ENCODE results near the gene RASSF5.

RASSF5 gene

DNA sequence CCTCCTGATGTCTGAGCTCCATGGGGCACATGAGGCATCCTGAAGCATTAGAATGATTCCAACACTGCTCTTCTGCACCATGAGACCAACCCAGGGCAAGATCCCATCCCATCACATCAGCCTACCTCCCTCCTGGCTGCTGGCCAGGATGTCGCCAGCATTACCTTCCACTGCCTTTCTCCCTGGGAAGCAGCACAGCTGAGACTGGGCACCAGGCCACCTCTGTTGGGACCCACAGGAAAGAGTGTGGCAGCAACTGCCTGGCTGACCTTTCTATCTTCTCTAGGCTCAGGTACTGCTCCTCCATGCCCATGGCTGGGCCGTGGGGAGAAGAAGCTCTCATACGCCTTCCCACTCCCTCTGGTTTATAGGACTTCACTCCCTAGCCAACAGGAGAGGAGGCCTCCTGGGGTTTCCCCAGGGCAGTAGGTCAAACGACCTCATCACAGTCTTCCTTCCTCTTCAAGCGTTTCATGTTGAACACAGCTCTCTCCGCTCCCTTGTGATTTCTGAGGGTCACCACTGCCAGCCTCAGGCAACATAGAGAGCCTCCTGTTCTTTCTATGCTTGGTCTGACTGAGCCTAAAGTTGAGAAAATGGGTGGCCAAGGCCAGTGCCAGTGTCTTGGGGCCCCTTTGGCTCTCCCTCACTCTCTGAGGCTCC, 11.1 kb upstream of the RASSF5 start:
- no peak for DNase-seq (ENCODE audit: low read depth in 2 of 2, low spot score in 1 of 2)

DNA sequence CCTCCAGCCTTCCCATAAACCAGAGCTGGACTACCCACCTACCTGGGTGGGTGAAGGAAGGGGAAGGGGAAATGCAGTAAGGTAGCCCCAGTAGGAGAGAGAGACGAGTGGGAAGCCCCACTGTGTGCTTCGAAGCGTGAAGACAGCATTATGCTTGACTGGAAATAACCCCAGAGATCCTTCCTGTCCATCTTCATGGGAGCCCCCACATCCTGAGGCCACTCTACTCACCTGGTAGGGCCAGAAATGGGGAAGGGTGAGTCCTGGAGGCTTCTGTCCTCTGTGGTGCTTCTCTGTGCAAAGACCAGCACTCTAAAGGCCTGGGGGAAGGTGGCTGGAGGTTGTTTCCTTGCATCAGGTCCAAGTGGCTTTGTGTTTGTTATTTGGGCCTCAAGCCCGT, 10.0 kb upstream of the RASSF5 start:
- no peak for DNase-seq (ENCODE audit: low read depth in 2 of 2, low spot score in 1 of 2)

DNA sequence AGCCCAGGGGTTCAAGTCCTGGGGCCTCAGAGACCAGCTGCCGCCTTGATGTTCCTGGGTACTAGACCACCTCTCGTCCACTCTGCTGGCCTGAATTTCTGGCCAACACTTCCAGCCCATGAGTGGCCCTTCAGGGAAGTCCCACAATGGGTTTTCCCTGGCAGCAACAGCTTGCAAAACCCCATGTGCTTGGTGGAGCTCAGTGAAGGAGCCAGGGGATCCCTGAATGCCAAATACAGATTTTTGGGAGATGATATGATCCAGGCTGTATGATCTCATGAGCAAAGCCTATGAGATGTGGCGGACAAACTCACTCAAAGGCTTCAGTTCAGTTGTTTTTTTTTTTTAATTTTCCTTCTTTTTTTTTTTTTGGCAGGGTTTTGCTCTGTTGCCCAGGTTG, 9.6 kb upstream of the RASSF5 start:
- DNase-seq (ENCODE audit: low read depth in 2 of 2, low spot score in 1 of 2): no peak

DNA sequence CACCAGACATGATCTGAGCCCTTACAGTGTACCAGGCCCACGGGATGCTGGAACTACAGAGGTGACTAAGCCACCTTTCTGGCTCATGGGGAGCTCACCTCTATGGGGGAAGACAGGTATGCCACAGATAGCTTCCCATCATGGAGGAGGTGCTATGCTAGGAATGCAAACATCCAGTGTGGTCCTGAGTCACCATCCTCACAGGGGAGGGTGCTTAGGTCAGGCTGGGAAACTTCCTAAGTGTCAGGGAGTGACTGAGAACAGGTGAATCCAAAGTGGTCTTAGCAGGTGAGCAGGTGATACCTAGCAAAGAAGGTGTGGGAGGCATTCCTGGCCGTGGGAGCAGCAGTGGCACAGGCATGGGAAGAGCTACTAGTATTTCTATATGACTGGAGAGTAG, 8.6 kb upstream of the RASSF5 start:
- no peak for DNase-seq (ENCODE audit: low read depth in 2 of 2, low spot score in 1 of 2)

DNA sequence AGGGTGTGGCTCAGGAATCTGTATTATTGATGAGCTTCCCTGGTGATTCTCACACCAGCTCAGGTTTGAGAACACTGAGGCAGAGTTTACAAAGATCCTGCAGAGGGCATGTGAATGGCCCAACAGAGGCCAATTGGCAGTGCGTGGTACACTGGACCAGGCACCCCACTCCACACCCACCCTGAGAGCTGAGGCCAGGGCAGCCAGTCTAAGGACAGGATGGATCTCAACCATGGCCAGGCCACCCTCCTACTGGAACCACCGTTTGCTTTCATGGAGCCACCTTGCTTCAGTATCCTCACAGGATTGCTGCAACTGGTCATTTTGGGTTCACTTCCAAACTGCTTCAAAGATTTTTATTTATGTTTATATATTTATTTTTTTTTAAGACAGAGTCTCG, 7.3 kb upstream of the RASSF5 start:
- DNase-seq (ENCODE audit: low read depth in 2 of 2, low spot score in 1 of 2): no peak

DNA sequence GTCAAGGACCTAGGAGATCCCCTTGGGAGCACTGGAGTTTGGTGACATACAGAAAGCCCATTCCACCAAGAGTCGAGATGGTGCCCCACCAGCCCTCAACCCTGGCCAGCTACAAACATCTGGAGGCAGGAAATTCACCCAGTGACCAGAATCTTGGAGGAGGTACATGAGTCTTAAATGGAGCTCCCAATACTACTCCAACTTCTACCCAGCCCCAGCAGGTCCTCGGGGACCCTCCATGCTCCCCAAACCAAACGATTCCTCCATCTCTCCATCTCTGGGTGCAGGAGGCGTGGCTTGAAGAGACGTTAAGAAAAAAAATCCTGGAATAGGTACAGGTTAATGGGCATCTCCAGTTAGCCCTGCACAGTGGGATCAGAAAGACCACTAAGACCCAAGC, 5.5 kb upstream of the RASSF5 start:
- no peak for DNase-seq (ENCODE audit: low read depth in 2 of 2, low spot score in 1 of 2)

DNA sequence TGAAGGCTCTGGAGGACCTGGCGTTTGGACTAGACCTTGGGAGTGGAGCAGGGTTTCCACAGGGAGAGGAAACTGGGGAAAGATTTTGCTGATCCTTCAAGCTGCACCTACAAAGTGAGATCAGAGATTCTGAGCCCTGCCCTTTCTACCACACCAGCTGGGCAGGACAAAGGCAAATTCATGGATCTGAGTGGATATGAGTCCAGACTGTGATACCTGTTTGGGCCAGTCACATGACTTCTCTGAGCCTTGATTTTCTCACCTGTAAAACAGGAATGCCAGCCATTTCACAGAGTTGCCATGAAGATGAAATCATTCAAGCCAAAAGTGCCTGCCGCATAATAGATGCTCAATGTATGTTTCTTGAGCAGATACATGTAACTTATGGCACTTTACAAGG, 4.9 kb upstream of the RASSF5 start:
- no peak for DNase-seq (ENCODE audit: low read depth in 2 of 2, low spot score in 1 of 2)

DNA sequence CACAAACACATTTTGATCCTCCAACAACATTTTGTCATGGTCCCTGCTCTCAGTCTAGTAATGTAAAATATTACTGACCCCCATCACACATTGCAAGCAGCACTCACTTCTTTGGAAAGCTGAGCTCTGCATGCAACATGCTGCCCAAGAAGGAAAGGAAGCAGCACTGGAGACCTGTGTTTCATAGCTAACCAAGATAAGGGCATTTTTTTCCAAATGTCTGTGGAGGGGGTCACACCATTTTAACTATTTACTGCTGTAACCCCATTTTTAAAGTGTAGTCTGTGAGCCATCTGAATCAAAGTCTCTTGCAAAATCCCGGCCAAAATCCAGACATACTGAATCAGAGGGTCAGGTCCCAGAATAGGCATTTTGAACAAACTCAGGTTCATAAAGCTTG, 4.5 kb upstream of the RASSF5 start:
- DNase-seq (ENCODE audit: low read depth in 2 of 2, low spot score in 1 of 2): no peak

DNA sequence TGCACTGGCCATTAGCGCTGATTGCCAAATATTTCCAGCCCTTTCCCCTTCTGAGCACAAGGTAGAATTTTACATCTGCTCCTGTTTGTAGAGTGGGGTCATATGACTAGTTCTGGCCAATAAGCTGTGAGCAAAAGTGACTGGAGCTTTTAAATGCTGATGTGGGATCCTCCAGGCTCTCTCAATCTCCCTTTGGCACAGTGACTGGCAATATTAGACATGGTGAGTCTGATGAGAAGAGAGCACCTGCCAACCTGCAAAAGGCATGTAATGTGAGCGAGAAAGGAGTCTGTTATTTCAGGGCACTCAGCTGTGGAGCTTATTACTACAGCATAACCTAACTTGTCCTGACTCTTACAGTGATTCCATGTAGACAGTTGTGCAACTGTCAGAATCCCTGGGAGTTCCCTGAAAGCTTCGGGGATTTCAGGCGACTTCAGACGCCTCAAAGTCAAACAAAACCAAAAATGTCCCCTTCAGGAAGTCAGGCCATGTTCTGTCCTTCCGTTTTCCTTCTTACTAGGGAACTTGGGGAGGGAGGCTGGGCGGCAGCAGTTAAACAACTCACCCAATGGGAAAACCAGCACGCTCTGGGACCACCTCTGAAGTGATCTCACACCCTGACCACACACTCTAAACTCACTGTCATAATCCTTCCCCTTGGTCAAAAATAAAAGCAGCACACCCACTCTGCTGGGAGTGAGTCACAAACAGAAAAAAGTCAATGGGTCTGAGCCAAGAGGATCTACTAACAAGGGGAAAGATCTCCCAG, 3.6 kb upstream of the RASSF5 start:
- DNase-seq (ENCODE audit: low read depth in 2 of 2, low spot score in 1 of 2): no peak

DNA sequence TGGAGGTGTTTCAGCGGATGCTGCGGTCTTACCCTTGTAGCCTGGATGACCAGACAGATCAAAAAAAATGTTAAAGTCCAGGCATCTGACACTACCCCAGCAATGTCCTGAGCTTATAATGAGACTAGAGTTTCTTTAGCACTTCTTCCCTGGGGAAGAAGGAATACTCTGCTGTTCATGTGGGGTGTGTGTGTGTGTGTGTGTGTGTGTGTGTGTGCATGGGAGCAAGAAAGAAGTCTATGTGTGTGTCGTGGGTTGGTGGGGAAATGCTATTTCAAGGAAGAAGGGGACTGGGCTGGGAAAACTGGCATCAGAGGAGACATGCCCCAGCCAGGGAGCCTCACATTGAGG, 3.0 kb upstream of the RASSF5 start:
- DNase-seq (ENCODE audit: low read depth in 2 of 2, low spot score in 1 of 2): no peak

DNA sequence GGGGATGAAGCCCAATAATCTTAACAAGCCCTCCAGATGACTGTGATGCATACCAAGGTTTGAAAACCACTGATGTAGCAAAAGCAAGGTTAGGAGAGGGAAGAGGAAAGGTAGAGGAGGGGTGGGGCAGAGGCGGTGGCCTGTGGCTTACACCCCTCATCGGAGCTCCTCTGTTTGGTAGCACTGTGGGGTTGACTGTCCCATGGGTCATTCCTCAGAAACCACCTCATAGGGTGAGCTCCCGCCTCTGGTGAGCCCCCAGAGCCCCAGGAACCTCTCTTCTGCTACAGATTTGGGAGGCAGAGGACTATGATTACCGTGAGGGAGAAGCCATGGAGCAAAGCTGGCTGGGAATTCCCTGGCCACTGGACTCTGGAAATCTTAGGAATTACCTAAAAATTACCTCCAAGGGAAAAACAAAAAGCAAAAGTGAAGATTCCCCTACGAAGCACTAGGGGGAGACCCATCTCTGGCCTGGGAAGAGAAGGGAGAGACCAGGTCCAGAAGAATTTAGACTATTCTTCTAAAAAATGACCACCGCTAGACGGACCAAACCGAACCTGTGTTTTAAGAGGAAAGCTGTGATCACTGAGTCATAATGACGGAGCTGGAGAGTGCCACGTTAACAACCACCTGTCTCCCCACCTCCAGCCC, 1.5 kb upstream of the RASSF5 start:
- no peak for DNase-seq (ENCODE audit: low read depth in 2 of 2, low spot score in 1 of 2)

DNA sequence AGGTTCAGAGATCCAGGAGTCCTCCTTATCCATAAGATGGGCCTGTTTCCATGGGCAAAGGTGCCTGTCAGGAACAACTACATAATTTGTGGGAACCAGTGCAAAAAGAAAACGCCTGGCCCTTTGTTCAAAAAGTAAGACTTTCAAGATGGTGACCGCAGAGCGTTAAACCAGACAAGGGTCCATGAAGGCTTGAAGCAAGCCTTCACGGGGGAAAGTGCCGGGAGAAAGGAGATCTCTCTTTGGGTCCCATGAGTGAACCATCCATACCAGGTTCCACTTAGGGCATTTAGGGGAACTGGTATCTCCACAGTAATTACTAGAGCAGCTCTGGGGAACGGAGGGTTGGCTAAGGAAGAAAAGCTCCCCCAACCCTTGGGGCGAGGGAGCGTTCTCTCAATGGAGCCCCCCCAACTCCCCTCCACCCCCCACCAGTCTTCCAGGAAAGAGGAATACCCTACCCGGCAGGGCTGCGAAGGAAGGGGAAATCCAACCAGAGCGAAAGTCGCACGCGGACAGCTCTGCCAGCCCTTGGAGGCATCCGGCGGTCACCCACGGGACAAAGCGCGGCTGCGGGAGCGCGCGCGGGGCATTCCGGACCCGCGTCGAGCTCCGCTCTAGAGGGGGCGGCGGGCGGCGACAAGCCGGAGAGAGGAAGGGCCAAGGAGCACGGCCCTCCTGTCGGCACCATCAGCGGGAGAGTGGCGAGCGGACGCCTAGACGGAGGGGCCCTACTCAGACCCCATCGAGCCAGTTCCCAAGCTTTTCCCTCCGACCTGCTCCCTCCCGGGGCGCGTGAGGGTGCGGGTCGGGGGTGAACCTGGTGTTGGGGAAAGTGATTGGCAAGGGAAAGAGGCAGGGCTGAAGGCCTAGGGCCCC, 687 bp upstream of the RASSF5 start:
- no peak for DNase-seq (ENCODE audit: low read depth in 2 of 2, low spot score in 1 of 2)

DNA sequence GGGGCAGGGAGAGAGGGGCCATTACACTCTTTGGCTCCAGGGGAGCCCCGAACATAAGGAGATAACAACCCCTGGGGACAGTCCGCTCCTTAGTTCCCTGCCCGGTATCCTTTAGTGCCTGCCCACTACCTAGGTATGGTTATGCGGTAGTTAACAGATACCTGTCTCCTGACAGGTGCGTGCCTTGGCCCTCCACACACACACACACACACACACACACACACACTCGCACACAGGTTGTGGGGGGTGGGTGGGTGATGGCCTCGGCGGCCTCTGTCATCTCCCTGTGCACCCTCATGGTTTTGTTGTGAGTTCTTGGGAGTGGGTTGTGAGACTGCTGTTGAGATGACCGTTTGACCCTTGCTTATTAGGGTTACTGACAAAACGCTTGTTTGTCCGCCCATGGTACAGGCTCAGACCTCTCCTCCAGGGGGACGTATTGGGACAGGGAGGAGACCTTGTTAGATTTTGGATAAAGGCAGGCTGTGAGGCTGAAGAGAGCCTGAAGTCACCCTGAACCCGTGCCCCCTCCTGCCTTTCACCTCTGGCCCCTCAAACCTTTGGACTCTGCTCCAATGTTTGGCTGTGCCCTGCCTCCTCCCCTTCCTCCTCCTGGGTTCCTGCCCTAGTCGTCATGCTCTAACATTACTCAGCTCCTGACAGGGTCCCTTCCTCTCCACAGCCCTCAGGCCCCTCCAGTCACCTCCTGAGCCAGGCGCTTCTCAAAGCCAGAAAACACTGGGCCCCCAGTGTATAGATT, 979 bp downstream of the RASSF5 start:
- no peak for DNase-seq (ENCODE audit: low read depth in 2 of 2, low spot score in 1 of 2)

DNA sequence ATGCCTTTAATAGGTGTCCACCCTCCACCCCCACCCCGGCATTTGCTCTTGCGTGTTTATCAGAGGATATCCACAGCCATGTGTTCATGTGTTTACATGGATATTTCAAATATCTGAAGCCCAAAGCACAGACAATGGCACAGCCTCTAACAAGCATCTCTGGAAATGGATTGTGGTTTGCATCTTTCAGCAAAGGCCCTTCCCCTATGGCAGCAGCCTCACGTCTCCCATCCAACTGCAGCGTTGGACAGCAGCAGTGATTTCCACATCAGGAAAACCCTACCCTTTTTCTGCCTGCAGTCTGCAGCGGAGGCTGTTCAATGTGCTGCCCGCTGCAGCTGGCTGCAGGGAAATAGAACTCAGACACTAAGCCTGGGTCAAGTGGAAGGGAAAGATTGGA, 1.6 kb downstream of the RASSF5 start:
- DNase-seq (ENCODE audit: low read depth in 2 of 2, low spot score in 1 of 2): no peak

DNA sequence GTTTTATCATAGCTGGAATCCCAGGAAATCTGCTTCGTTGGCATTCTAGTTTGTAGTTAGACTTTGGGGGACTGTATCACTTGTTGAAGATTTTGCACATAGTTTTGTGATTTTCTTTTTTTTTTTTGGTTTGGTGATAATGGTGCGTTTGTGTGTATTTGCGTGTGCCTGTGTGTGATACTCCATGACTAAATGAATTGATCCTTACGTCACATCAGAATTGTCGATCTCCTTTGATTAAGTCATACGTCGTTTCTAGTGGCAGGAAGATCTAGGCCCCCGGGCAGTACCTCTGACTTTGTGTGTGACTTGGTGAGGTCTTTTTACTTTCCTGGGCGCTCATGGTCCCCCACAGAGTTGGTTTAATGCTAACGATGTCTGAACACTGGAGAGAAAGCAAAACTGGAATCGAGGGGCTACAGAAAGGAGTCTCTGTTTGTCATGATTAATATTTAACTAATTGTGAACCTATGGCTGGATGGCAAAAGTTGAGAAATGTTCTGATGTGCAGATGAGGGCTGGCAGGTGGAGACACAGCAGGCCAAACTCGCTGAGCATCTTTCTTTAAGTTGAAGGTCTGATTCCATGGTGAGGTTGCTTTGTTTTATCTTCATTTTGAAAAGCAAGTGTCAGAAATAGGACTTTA, 2.4 kb downstream of the RASSF5 start:
- no peak for DNase-seq (ENCODE audit: low read depth in 2 of 2, low spot score in 1 of 2)

DNA sequence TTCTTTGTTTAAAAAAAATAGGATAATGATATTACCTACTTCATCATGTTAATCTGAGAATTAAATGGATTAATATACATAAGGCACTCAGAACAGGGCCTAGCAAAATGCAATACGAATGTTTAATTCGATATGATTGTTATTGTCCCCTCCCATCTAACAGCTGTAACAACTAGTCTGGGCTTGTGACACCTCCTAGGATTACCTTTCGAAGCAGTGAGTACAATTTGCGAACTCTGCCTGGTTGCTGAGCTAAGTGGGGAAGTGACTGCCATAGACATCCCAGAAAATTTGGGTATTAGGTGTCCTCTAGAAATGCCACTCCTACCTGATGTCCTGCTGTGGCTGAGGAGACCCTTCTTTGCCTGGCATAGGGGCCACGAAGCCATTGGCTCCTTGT, 3.0 kb downstream of the RASSF5 start:
- no peak for DNase-seq (ENCODE audit: low read depth in 2 of 2, low spot score in 1 of 2)

DNA sequence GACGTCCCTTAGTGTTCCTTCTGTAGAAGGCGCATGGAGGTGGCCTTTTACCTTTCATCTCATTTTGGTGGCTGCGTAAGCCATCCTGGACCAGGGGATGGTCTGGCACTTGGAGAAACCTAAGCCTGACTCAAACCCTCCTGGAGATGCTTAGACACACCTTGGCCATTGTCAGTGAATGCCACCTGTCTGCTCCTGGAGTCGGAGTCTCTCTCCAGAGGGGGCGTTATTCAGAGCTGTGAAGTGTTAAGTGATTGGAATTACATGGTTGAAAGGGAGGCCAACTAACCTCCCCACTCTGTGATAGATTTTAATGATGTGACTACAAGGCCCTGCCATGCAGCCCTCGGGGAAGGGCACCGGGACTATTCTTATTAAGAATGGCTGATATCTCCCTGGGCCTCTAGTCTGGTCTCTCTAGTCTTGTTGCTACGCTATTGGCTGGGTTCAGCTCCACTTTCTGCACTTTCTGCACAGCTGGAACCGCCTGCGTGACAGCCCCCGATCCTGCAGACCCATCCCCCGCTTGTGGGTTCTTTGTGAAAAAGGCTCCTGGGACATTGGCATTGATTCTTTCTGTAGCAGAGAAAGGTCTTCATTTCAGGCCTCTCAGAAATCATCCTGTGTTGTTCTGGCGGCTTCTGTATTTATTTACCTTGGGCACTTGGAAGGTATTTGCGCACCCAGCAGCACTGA, 4.2 kb downstream of the RASSF5 start:
- no peak for DNase-seq (ENCODE audit: low read depth in 2 of 2, low spot score in 1 of 2)

DNA sequence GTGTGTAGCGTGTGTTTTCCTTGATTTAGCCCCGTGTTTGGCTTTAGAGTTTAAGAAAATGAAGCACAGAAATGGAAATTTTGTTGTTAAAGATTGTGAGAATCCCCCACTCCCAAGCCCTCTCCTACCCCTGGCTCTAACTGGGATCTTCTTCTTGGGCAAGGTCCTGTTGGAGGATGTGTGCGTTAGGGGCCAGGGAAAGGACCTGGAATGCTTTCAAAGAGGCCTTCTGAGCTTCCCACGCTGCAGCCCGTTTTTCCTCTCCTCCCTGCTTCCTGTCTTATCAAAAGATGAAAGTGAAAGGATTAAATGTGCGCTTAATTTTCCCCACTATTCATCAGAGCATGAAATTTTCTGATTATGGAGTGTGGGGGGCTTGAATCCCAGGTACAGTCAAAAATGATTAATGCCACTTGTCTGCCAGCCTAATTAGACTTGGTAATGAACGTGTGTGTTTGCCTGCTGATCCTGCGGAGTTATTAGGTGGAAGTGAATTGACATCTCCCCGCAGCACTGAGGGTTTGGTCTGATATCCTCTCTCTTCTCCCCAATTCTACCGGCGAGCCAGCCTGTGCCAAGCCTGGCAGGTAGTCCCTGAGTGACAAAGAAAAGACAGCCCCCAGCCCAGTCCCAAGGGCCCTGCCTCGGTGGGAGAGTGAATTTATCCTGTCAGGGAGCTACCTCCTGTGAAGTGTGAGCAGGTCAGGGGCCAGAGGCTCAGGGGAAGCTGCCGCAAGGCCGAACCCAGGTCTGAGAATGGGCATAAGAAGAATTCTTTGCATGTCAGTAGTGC, 4.9 kb downstream of the RASSF5 start:
- DNase-seq (ENCODE audit: low read depth in 2 of 2, low spot score in 1 of 2): no peak

DNA sequence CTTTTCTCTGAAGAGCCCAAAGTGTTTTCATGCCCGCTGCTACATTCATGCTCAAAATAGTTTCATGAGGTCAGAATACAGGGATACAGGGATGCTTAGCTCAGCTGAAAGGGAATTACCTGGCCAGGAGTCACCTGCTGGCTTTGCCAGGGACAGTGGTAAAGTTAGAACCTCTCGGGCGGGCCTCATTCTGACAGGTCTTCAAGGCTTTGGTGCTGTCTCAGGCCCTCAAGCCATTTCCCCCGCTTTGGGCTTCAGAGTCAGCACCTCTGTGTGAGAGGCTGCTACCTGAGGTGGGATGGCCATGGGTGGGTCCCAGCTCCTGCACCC, 5.5 kb downstream of the RASSF5 start:
- no peak for DNase-seq (ENCODE audit: low read depth in 2 of 2, low spot score in 1 of 2)

All from stimulated activated CD8-positive, alpha-beta memory T cell treated with anti-CD3 and anti-CD28 coated beads, Interleukin-4, amount 100 ng/mL, for 1 hour (primary cell).